ENCODE data around the gene EMILIN3. TPM values are rescaled to one million over a fixed set of nuclear protein-coding genes. Genes with fewer than 3 reads are reported as not detected.

EMILIN3 gene
- total RNA-seq, 1 donor from 2014 or later: not detected

- Mint-ChIP-seq H3K27me3 (no peaks in the 10 kb centered on the region), H3K9me3 (no peaks in the 10 kb centered on the region), H3K4me1 (no peaks in the 10 kb centered on the region), H3K36me3 (ENCODE audit: low read depth) (no peaks in the 10 kb centered on the region), H3K27ac (no peak overlapping the region), H3K4me3 (no peak overlapping the region)
- POLR2A ChIA-PET: no interaction called here
- CTCF ChIA-PET: no interaction called here
- DNase-seq: no peak
- no peak for TF ChIP-seq CTCF (IDR thresholded peaks at IDR 0.05)
- ATAC-seq (ENCODE audit: low read depth): no peak
- intact Hi-C loops (cut with micrococcal nuclease): no loop called here
Observed at GRCh38 chr20:41347523-41348429, 18.8 kb downstream of the EMILIN3 start.

- DNase-seq: no peak
- intact Hi-C loops (cut with micrococcal nuclease): no loop called here
- ChIA-PET CTCF (no interaction called here), POLR2A (no interaction called here)
- no peaks in the 10 kb centered on the region for H3K9me3 Mint-ChIP-seq
- H3K27me3 Mint-ChIP-seq: no peaks in the 10 kb centered on the region
- H3K4me1 Mint-ChIP-seq: no peaks in the 10 kb centered on the region
- TF ChIP-seq CTCF (IDR thresholded peaks at IDR 0.05): no peak
- no peaks in the 10 kb centered on the region for H3K36me3 Mint-ChIP-seq (ENCODE audit: low read depth)
- no peak overlapping the region for H3K27ac Mint-ChIP-seq
- no peak overlapping the region for H3K4me3 Mint-ChIP-seq
- ATAC-seq (ENCODE audit: low read depth): no peak
Observed at GRCh38 chr20:41345729-41346067, 20.9 kb downstream of the EMILIN3 start.

- CTCF ChIA-PET: interaction anchor here (9.1 kb wide), 1 partner anchor 173 kb away, joined by 161 read pairs; no protein-coding TSS in a partner anchor
- TF ChIP-seq CTCF (IDR thresholded peaks at IDR 0.05): no peak
- H3K9me3 Mint-ChIP-seq: no peaks in the 10 kb centered on the region
- H3K27me3 Mint-ChIP-seq: no peaks in the 10 kb centered on the region
- no peaks in the 10 kb centered on the region for H3K36me3 Mint-ChIP-seq (ENCODE audit: low read depth)
- intact Hi-C loops (cut with micrococcal nuclease): no loop called here
- ATAC-seq (ENCODE audit: low read depth) (no peak), DNase-seq (no peak)
- no peak overlapping the region for H3K27ac Mint-ChIP-seq
- POLR2A ChIA-PET: interaction anchor here (0.7 kb wide), 1 partner anchor 14 kb away, joined by 3 read pairs; no protein-coding TSS in a partner anchor
- peaks cover 6% of the 10 kb centered on the region for H3K4me1 Mint-ChIP-seq
- H3K4me3 Mint-ChIP-seq: no peak overlapping the region
Observed at GRCh38 chr20:41344938-41345728, 21.5 kb downstream of the EMILIN3 start.

GRCh38 chr20:41344477-41344876 is 22.1 kb downstream of the EMILIN3 start:
- DNase-seq (no peak), ATAC-seq (ENCODE audit: low read depth) (no peak)
- intact Hi-C loops (cut with micrococcal nuclease): no loop called here
- H3K4me3 Mint-ChIP-seq: no peak overlapping the region
- H3K27ac Mint-ChIP-seq: no peak overlapping the region
- peaks cover 10% of the 10 kb centered on the region for H3K4me1 Mint-ChIP-seq
- no peaks in the 10 kb centered on the region for H3K36me3 Mint-ChIP-seq (ENCODE audit: low read depth)
- TF ChIP-seq CTCF (IDR thresholded peaks at IDR 0.05): no peak
- ChIA-PET POLR2A (interaction anchor here (0.7 kb wide), 1 partner anchor 14 kb away, joined by 3 read pairs; no protein-coding TSS in a partner anchor), CTCF (interaction anchor here (9.1 kb wide), 1 partner anchor 172 kb away, joined by 161 read pairs; no protein-coding TSS in a partner anchor)
- H3K27me3 Mint-ChIP-seq: peaks cover 3% of the 10 kb centered on the region
- H3K9me3 Mint-ChIP-seq: no peaks in the 10 kb centered on the region
